ENCODE results near the gene PPRC1. TPM values are rescaled to one million over a fixed set of nuclear protein-coding genes. Genes with fewer than 3 reads are reported as not detected.
A peak's percentile ranks its signal among the peaks of the same experiment; 100 is the strongest.

PPRC1 gene
- total RNA-seq, 1 experiment from 2014 or later: 68.2 TPM

- CTCF ChIA-PET: interaction anchor here (1.7 kb wide), 2 partner anchors 9 to 50 kb away, joined by 4 to 6 read pairs; no protein-coding TSS in a partner anchor
- Mint-ChIP-seq H3K9me3 (ENCODE audit: unreplicated experiment) (no peaks in the 10 kb centered on the region), H3K27ac (ENCODE audit: low read depth, unreplicated experiment) (no peak overlapping the region), H3K36me3 (ENCODE audit: insufficient read depth, unreplicated experiment) (no peaks in the 10 kb centered on the region), H3K4me1 (ENCODE audit: insufficient read depth, unreplicated experiment) (peaks cover 22% of the 10 kb centered on the region), H3K4me3 (ENCODE audit: unreplicated experiment) (no peak overlapping the region), H3K27me3 (ENCODE audit: insufficient read depth, unreplicated experiment) (no peaks in the 10 kb centered on the region)
- BruUV-seq (replicated peaks): no TSS peak
- TF ChIP-seq CTCF (IDR thresholded peaks at IDR 0.05; ENCODE audit: unreplicated experiment): no peak
- intact Hi-C loops (cut with micrococcal nuclease): no loop called here
- no peak for DNase-seq (ENCODE audit: unreplicated experiment)
- POLR2A ChIA-PET: interaction anchor here (0.6 to 1.7 kb wide), 3 partner anchors 9 to 574 kb away, joined by 3 to 8 read pairs (median 5); partner anchors contain the start of gene FBXL15
Measured at GRCh38 chr10:102122450-102122849, 10.4 kb upstream of the PPRC1 start.

GRCh38 chr10:102123223-102123622 lies 9.6 kb upstream of the PPRC1 start:
- DNase-seq (ENCODE audit: unreplicated experiment): no peak
- H3K4me1 Mint-ChIP-seq (ENCODE audit: insufficient read depth, unreplicated experiment): peaks cover 21% of the 10 kb centered on the region
- no peak overlapping the region for H3K4me3 Mint-ChIP-seq (ENCODE audit: unreplicated experiment)
- BruUV-seq (replicated peaks): no TSS peak
- H3K27me3 Mint-ChIP-seq (ENCODE audit: insufficient read depth, unreplicated experiment): no peaks in the 10 kb centered on the region
- H3K27ac Mint-ChIP-seq (ENCODE audit: low read depth, unreplicated experiment): no peak overlapping the region
- ChIA-PET CTCF (interaction anchor here (0.6 to 1.4 kb wide), 3 partner anchors 9 to 176 kb away, joined by 3 to 6 read pairs (median 5); no protein-coding TSS in a partner anchor), POLR2A (interaction anchor here (0.7 to 1.8 kb wide), 3 partner anchors 29 to 298 kb away, joined by 3 to 6 read pairs (median 5); partner anchors contain the start of genes FBXL15 and NOLC1)
- no peaks in the 10 kb centered on the region for H3K9me3 Mint-ChIP-seq (ENCODE audit: unreplicated experiment)
- no peaks in the 10 kb centered on the region for H3K36me3 Mint-ChIP-seq (ENCODE audit: insufficient read depth, unreplicated experiment)
- intact Hi-C loops (cut with micrococcal nuclease): no loop called here
- no peak for TF ChIP-seq CTCF (IDR thresholded peaks at IDR 0.05; ENCODE audit: unreplicated experiment)

- H3K27me3 Mint-ChIP-seq (ENCODE audit: insufficient read depth, unreplicated experiment): no peaks in the 10 kb centered on the region
- BruUV-seq (replicated peaks): no TSS peak
- DNase-seq (ENCODE audit: unreplicated experiment): peak; percentile 55
- H3K9me3 Mint-ChIP-seq (ENCODE audit: unreplicated experiment): no peaks in the 10 kb centered on the region
- no peak overlapping the region for H3K4me3 Mint-ChIP-seq (ENCODE audit: unreplicated experiment)
- ChIA-PET CTCF (interaction anchor here (0.6 to 1.5 kb wide), 16 partner anchors 8 to 571 kb away, joined by 3 to 6 read pairs (median 4); partner anchors contain the start of gene HPS6), POLR2A (interaction anchor here (0.7 to 2.7 kb wide), 18 partner anchors 10 to 313 kb away, joined by 3 to 12 read pairs (median 4); partner anchors contain the start of gene CUEDC2)
- peaks cover 18% of the 10 kb centered on the region for H3K36me3 Mint-ChIP-seq (ENCODE audit: insufficient read depth, unreplicated experiment)
- no peak for TF ChIP-seq CTCF (IDR thresholded peaks at IDR 0.05; ENCODE audit: unreplicated experiment)
- H3K27ac Mint-ChIP-seq (ENCODE audit: low read depth, unreplicated experiment): no peak overlapping the region
- peaks cover 30% of the 10 kb centered on the region for H3K4me1 Mint-ChIP-seq (ENCODE audit: insufficient read depth, unreplicated experiment)
- intact Hi-C loops (cut with micrococcal nuclease): loop anchor here (1.0 kb wide), 2 partner anchors 21 to 66 kb away; partner anchors contain the start of genes HPS6 and NOLC1
Measured at GRCh38 chr10:102131286-102132170, 1.3 kb upstream of the PPRC1 start.

- Mint-ChIP-seq H3K36me3 (ENCODE audit: insufficient read depth, unreplicated experiment) (peaks cover 21% of the 10 kb centered on the region), H3K4me3 (ENCODE audit: unreplicated experiment) (peak overlapping the region; percentile 93), H3K4me1 (ENCODE audit: insufficient read depth, unreplicated experiment) (peaks cover 36% of the 10 kb centered on the region), H3K9me3 (ENCODE audit: unreplicated experiment) (no peaks in the 10 kb centered on the region), H3K27ac (ENCODE audit: low read depth, unreplicated experiment) (peak overlapping the region; percentile 96), H3K27me3 (ENCODE audit: insufficient read depth, unreplicated experiment) (no peaks in the 10 kb centered on the region)
- ChIA-PET CTCF (interaction anchor here (0.6 to 1.5 kb wide), 14 partner anchors 9 to 512 kb away, joined by 3 to 6 read pairs (median 4); partner anchors contain the start of genes HPS6 and TRIM8), POLR2A (interaction anchor here (0.5 to 2.7 kb wide), 21 partner anchors 8 to 325 kb away, joined by 3 to 12 read pairs (median 4); partner anchors contain the start of gene CUEDC2)
- TF ChIP-seq CTCF (IDR thresholded peaks at IDR 0.05; ENCODE audit: unreplicated experiment): no peak
- intact Hi-C loops (cut with micrococcal nuclease): loop anchor here (1.0 kb wide), 2 partner anchors 20 to 67 kb away; partner anchors contain the start of genes HPS6 and NOLC1
- no TSS peak for BruUV-seq (replicated peaks)
- no peak for DNase-seq (ENCODE audit: unreplicated experiment)
Measured at GRCh38 chr10:102132193-102132562, 662 bp upstream of the PPRC1 start.
